Testis (tissue), 3 donors: ENCODE data around the gene LMF2. TPM values are rescaled to one million over a fixed set of nuclear protein-coding genes. Genes with fewer than 3 reads are reported as not detected.

Source experiments
- DNase-seq: peaks from one replicate; pipeline ENCODE4 v3.0.0-alpha.2; 2019
- H3K27ac ChIP-seq, 2 donors: fragments of 200-600 bp; sonication (generic); one replicate each; pipeline ENCODE4 v1.5.1; 2019
- H3K27me3 ChIP-seq: fragments of 200-600 bp; sonication (generic); one replicate; pipeline ENCODE4 v1.5.1; 2019
- H3K36me3 ChIP-seq: fragments of 200-600 bp; sonication (generic); one replicate; pipeline ENCODE4 v1.5.1; 2017; ENCODE audit warnings: low read depth; ENCODE audit errors: missing control alignments
- H3K4me1 ChIP-seq: fragments of 200-600 bp; sonication (generic); one replicate; pipeline ENCODE4 v1.5.1; 2019
- H3K4me3 ChIP-seq, 2 donors: fragments of 200-600 bp; sonication (generic); one replicate each; pipeline ENCODE4 v1.5.1; 2017 to 2019
- H3K9me3 ChIP-seq: fragments of 200-600 bp; sonication (generic); one replicate; pipeline ENCODE4 v1.5.1; 2017
- CTCF ChIP-seq, 3 experiments: fragments of 450-650 bp in 2 of 3; fragments of 200-600 bp in 1 of 3; sonication (generic) in 1 of 3; IDR thresholded peaks; one replicate each; pipeline ENCODE4 v1.5.1; 2016 to 2019; ENCODE audit warnings: antibody characterized with exemption in 3 of 3, mild to moderate bottlenecking in 2 of 3, moderate library complexity in 1 of 3
- POLR2A ChIP-seq: fragments of 450-650 bp; IDR thresholded peaks from one replicate; pipeline ENCODE4 v1.6.1; 2017; ENCODE audit warnings: antibody characterized with exemption, mild to moderate bottlenecking, moderate library complexity
- WGBS, 2 donors: methylation state at CpG; one replicate each; pipeline ENCODE4 v1.1.5; 2018; 5-methylcytosine and 5-hydroxymethylcytosine counted together
- intact Hi-C: fragments of 100-400 bp; cut with DNase I; formaldehyde crosslinking; loops from one replicate; pipeline ENCODE4 v1.15.1; 2023; ENCODE audit warnings: low total_unique reads
- polyA plus RNA-seq: library from polyadenylated mRNA; stranded (reverse); fragments of 350-450 nt; fragmentation: Illumina TruSeq; extraction: RNeasy Lipid Tissue Mini Kit (QIAGEN cat#74804); gene quantifications from one replicate; pipeline ENCODE4 v1.2.3, GENCODE V29; 2014; ENCODE audit warnings: low read depth, low replicate concordance; ENCODE audit not compliant: insufficient read depth
- total RNA-seq, 2 donors: library from RNA; depleted of rRNA; stranded (reverse); fragments of >200 nt; gene quantifications; one replicate each; pipeline ENCODE4 v1.2.3, GENCODE V29; 2016

Gene LMF2
- total and polyA plus RNA-seq, 3 donors from 2014 or later = 59.7 to 109 (median 95.4) TPM

- 86 to 93% methylated on average over 23 to 31 of the region's 31 CpGs for WGBS, 2 donors
- Histone ChIP-seq H3K4me1 (no peaks in the 10 kb centered on the region), H3K36me3 (no peaks in the 10 kb centered on the region), H3K27me3 (no peaks in the 10 kb centered on the region), H3K9me3 (no peaks in the 10 kb centered on the region), H3K27ac (no peak overlapping the region), H3K4me3 (no peak overlapping the region)
- no peak for DNase-seq
- intact Hi-C loops = no loop called here
- TF ChIP-seq POLR2A (no peak), CTCF (IDR thresholded peaks at IDR 0.05) (no peak)
Measured at GRCh38 chr22:50489363-50490243, 17.9 kb downstream of the LMF2 start.

GRCh38 chr22:50488886-50489285, 18.6 kb downstream of the LMF2 start:
- H3K27me3 ChIP-seq = no peaks in the 10 kb centered on the region
- DNase-seq = no peak
- intact Hi-C loops = no loop called here

GRCh38 chr22:50488006-50488677, 19.4 kb downstream of the LMF2 start:
- Histone ChIP-seq H3K27ac (no peak overlapping the region), H3K27me3 (no peaks in the 10 kb centered on the region), H3K36me3 (no peaks in the 10 kb centered on the region), H3K4me3 (no peak overlapping the region), H3K9me3 (no peaks in the 10 kb centered on the region), H3K4me1 (no peaks in the 10 kb centered on the region)
- no peak for DNase-seq
- no peak for TF ChIP-seq CTCF (IDR thresholded peaks at IDR 0.05)
- TF ChIP-seq POLR2A = no peak
- intact Hi-C loops = no loop called here
- 87 to 100% methylated on average over 2 to 7 of the region's 18 CpGs for WGBS, 2 donors

More at GRCh38 chr22:50488886-50489285, 18.6 kb downstream of the LMF2 start:
- Histone ChIP-seq H3K27ac (no peak overlapping the region), H3K4me1 (no peaks in the 10 kb centered on the region), H3K36me3 (no peaks in the 10 kb centered on the region), H3K9me3 (no peaks in the 10 kb centered on the region), H3K4me3 (no peak overlapping the region)
- 69 to 79% methylated on average over 17 to 19 of the region's 19 CpGs for WGBS, 2 donors
- TF ChIP-seq POLR2A (no peak), CTCF (IDR thresholded peaks at IDR 0.05) (no peak)

- Histone ChIP-seq H3K27me3 (no peaks in the 10 kb centered on the region), H3K9me3 (no peaks in the 10 kb centered on the region), H3K4me1 (no peaks in the 10 kb centered on the region), H3K36me3 (no peaks in the 10 kb centered on the region), H3K27ac (no peak overlapping the region), H3K4me3 (no peak overlapping the region)
- intact Hi-C loops = no loop called here
- 88 to 91% methylated on average over 22 of the region's 23 CpGs for WGBS, 2 donors
- TF ChIP-seq CTCF (IDR thresholded peaks at IDR 0.05) = no peak
- TF ChIP-seq POLR2A = no peak
- DNase-seq = no peak
Measured at GRCh38 chr22:50487290-50488005, 20.1 kb downstream of the LMF2 start.
